A549 (cell line): Measurements from ENCODE around the gene TRIM41. TPM values are rescaled to one million over a fixed set of nuclear protein-coding genes. Genes with fewer than 3 reads are reported as not detected.

Experiments used
- ATAC-seq, 2 experiments: fragments of 200-7000 bp in 1 of 2; fragments of >200 bp in 1 of 2; cut with Nextera tagmentation in 1 of 2; cut with Tn5 transposase in 1 of 2; 3 replicates each; pipeline versions ENCODE4 v1.8.0 to v1.9.1; 2018 to 2020; ENCODE audit warnings: mild to moderate bottlenecking in 1 of 2, moderate library complexity in 1 of 2
- CTCF ChIA-PET: fragments of 300-600 bp; sonication (Branson Sonifier 250); formaldehyde crosslinking; extraction: SDS; loops from one replicate; lab custom pipeline; 2021; ENCODE audit warnings: antibody characterized with exemption, inconsistent platforms; lab: Yijun Ruan, JAX
- POLR2A ChIA-PET: fragments of 350-600 bp; formaldehyde crosslinking; extraction: SDS; loops from one replicate; lab custom pipeline; 2021; ENCODE audit warnings: antibody characterized with exemption, inconsistent platforms; lab: Yijun Ruan, JAX
- DNase-seq, 2 experiments: peaks; one replicate each; pipeline versions ENCODE4 v3.0.0 to v3.0.0-alpha.2; 2011 to 2016; ENCODE audit warnings: low read depth in 1 of 2, low spot score in 1 of 2
- FAIRE-seq: peaks from 2 replicates; lab custom pipeline; 2011; peaks lifted over from hg19 to GRCh38; lab: Jason Lieb, UNC
- H3K27ac ChIP-seq, 2 experiments: fragments of >200 bp; sonication (Bioruptor Twin); formaldehyde crosslinking; 3 replicates each; pipeline ENCODE4 v1.5.1; 2016 to 2017
- H3K4me1 ChIP-seq: fragments of >200 bp; sonication (Bioruptor Twin); formaldehyde crosslinking; 3 replicates; pipeline ENCODE4 v1.6.1; 2016
- H3K4me2 ChIP-seq: fragments of >200 bp; sonication (Bioruptor Twin); formaldehyde crosslinking; 3 replicates; pipeline ENCODE4 v1.6.1; 2016
- H3K4me3 ChIP-seq: fragments of >200 bp; sonication (Bioruptor Twin); formaldehyde crosslinking; 3 replicates; pipeline ENCODE4 v1.5.1; 2016
- H3K9me3 ChIP-seq: fragments of >200 bp; sonication (Bioruptor Twin); formaldehyde crosslinking; 3 replicates; pipeline ENCODE4 v1.6.1; 2016
- GATA3 ChIP-seq: IDR thresholded peaks from 2 replicates; pipeline ENCODE4 v1.6.1; 2012; ENCODE audit warnings: borderline replicate concordance
- HOXA7 ChIP-seq: fragments of 250-450 bp; sonication (Bioruptor Pico); IDR thresholded peaks from 2 replicates; pipeline ENCODE4 v1.5.0; 2020; ENCODE audit warnings: mild to moderate bottlenecking, moderate library complexity
- HOXB13 ChIP-seq: fragments of 250-450 bp; sonication (Bioruptor Pico); IDR thresholded peaks from 2 replicates; pipeline ENCODE4 v1.5.0; 2020; ENCODE audit warnings: low read depth, mild to moderate bottlenecking, moderate library complexity
- HOXB5 ChIP-seq: fragments of 250-450 bp; sonication (Bioruptor Pico); IDR thresholded peaks from 2 replicates; pipeline ENCODE4 v1.5.0; 2020; ENCODE audit warnings: mild to moderate bottlenecking, moderate library complexity
- KDM5A ChIP-seq: fragments of 200-600 bp; sonication (generic); IDR thresholded peaks from 2 replicates; pipeline ENCODE4 v1.6.1; 2016; ENCODE audit warnings: antibody characterized with exemption, mild to moderate bottlenecking
- MAZ ChIP-seq: fragments of 150-350 bp; IDR thresholded peaks from 2 replicates; pipeline ENCODE4 v1.6.1; 2014; ENCODE audit warnings: antibody characterized with exemption, low read depth, low read length, borderline replicate concordance
- NR3C1 ChIP-seq: fragments of >200 bp; sonication (Bioruptor Twin); formaldehyde crosslinking; IDR thresholded peaks from 3 replicates; pipeline ENCODE4 v1.6.1; 2017
- RARB ChIP-seq: fragments of 250-450 bp; sonication (Bioruptor Pico); IDR thresholded peaks from 2 replicates; pipeline ENCODE4 v1.8.0; 2021; ENCODE audit warnings: mild to moderate bottlenecking, moderate library complexity
- SMC3 ChIP-seq: fragments of >200 bp; sonication (Bioruptor Twin); formaldehyde crosslinking; IDR thresholded peaks from 3 replicates; pipeline ENCODE4 v1.6.1; 2018; ENCODE audit warnings: inconsistent platforms
- ZNF302 ChIP-seq: fragments of 250-450 bp; sonication (Bioruptor Pico); IDR thresholded peaks from 2 replicates; pipeline ENCODE4 v1.9.0; 2021; ENCODE audit warnings: inconsistent platforms, mild to moderate bottlenecking, moderate library complexity
- WGBS: methylation state at CpG from one replicate; pipeline ENCODE4 v1.1.6; 2017; ENCODE audit errors: missing lambda C conversion rate; 5-methylcytosine and 5-hydroxymethylcytosine counted together
- polyA plus RNA-seq, 4 experiments: library from polyadenylated mRNA; depleted of rRNA in 3 of 4; stranded (reverse); fragments of >200 nt; fragmentation: RNase III in 1 of 4; extraction: RNeasy Plus Mini Kit Qiagen cat#74134 plus additional on column Dnase treatment in 1 of 4; gene quantifications; 2 replicates in 3 of 4; 3 replicates in 1 of 4; pipeline ENCODE4 v1.2.3, GENCODE V29; 2011 to 2017
- TF ChIP-seq, protein P1 (sequence below): fragments of 150-350 bp; IDR thresholded peaks from 2 replicates; pipeline ENCODE4 v1.6.1; 2014; ENCODE audit warnings: low read depth, mild to moderate bottlenecking, low read length
- TF ChIP-seq, protein P2 (sequence below): fragments of >200 bp; sonication (Bioruptor Twin); formaldehyde crosslinking; IDR thresholded peaks from 2 replicates; pipeline ENCODE4 v1.6.1; 2016
- TF ChIP-seq, protein P3 (sequence below): fragments of 250-450 bp; sonication (Bioruptor Pico); IDR thresholded peaks from 2 replicates; pipeline ENCODE4 v1.5.0; 2021; ENCODE audit warnings: mild to moderate bottlenecking, moderate library complexity, borderline replicate concordance
- TF ChIP-seq, protein P4 (sequence below): IDR thresholded peaks from 2 replicates; pipeline ENCODE4 v1.6.1; 2012
- TF ChIP-seq, protein P5 (sequence below): IDR thresholded peaks from 2 replicates; pipeline ENCODE4 v1.6.1; 2012; ENCODE audit warnings: low read depth, borderline replicate concordance
- TF ChIP-seq, protein P6 (sequence below): fragments of 250-450 bp; sonication (Bioruptor Pico); IDR thresholded peaks from 2 replicates; pipeline ENCODE4 v1.5.0; 2020; ENCODE audit warnings: low read depth, mild to moderate bottlenecking, moderate library complexity

The TRIM41 gene
- polyA plus RNA-seq, 2 of the 4 experiments (the other 2 are of a cell fraction) = 22.7 to 32.5 TPM

DNA sequence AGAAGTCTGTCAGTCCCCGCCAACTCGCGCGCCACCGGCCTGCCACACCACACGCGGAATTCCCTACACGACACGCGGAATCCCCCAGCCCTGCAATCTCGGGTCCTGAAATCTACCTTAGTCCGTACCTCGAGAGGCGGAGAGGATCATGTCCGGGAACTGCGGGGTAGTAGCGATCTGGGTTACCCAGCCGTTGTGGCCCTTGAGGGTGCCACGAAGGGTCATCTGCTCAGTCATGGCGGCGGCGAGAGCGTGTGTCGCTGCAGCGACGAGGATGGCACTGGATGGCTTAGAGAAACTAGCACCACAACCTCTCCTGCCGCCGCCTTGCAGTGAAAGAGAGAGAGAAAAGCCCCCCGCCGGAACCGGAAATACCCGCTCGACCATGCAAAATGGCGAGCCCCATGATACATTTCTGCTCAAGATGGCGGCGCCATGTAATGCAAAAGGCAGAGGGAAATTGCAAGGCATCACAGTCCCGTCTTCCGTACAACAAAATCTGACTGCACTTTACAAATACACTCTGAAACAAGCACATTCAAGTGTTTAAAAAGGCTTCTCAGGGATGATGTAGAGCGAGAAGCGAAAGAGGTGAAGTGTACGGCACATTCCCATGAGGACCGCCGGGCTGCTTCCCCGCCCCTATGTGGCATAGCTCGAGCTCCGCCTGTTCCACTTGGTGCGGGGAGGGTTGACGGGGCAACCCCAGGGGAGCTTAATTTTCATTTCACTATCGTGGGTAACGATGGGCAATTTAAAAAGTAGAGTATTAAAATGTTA, 20.7 kb downstream of the TRIM41 start, which contains the start of gene RACK1 (continued):
- TF ChIP-seq, protein P1, sequence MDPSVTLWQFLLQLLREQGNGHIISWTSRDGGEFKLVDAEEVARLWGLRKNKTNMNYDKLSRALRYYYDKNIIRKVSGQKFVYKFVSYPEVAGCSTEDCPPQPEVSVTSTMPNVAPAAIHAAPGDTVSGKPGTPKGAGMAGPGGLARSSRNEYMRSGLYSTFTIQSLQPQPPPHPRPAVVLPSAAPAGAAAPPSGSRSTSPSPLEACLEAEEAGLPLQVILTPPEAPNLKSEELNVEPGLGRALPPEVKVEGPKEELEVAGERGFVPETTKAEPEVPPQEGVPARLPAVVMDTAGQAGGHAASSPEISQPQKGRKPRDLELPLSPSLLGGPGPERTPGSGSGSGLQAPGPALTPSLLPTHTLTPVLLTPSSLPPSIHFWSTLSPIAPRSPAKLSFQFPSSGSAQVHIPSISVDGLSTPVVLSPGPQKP = 0 out of 2 replicates have a peak, but pooled peaks have one; percentile 57
- TF ChIP-seq MAZ (peak; percentile 44; the same call in 1 of the 2 replicates), RARB (CRISPR knock-in tag) (0 out of 2 replicates have a peak, but pooled peaks have one; percentile 26), ZNF302 (CRISPR knock-in tag) (no peak)

DNA sequence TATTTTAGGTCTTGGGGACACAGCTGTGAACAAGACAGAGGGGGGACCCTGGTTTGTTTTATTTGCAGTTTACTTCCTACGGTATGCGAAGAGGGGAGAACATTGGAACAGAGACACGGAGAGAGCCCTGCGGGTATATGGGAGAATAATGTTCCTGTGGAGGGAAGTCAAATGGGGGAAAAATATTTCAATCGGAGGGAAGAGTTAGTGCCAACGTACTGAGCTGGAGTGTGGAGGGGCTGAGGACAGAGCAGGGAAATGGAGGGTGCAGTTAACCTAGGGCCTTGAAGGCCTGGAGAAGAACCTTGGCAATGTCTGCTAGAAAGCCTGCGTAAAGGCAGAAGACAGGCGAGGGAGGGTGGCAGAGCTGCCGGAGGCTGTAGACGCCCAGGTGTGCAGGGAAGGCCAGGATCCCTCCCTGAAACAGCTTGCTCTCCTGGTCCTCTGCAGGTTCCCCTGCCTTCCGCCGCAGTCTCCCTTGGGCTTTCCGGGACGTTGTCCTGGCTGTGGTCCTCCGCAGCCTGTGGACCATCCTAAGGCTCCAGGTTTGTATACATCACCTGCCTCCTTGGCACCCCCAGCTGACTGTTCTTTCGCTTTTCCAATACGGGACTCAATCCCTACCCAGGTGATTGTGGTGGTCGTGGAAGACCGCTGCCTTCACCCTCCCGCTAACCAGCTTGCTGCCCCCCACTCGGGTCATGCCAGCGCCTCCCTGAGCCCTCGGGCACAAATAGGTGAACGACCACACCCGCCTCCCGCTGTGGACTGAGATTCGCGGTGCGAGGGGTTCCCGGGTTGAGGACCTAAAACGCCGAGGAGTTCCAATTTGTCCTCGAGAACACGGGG, 22.6 kb downstream of the TRIM41 start:
- 36% methylated on average over 32 of the region's 34 CpGs for WGBS
- ChIA-PET CTCF (interaction anchor here (0.5 to 0.6 kb wide), 2 partner anchors 17 to 308 kb away, joined by 4 read pairs; no protein-coding TSS in a partner anchor), POLR2A (interaction anchor here (0.8 to 2.2 kb wide), 2 partner anchors 11 to 22 kb away, joined by 3 to 14 read pairs; partner anchors contain the start of gene TRIM41)
- Histone ChIP-seq H3K9me3 (no peaks in the 10 kb centered on the region), H3K4me1 (peaks cover 58% of the 10 kb centered on the region), H3K4me2 (peak overlapping the region; percentile 86), H3K4me3 (peak overlapping the region; percentile 94)
- peak in 1 of 2 experiments; percentile 0; a peak in 3 of 6 replicates for ATAC-seq
- no peak for FAIRE-seq
- TF ChIP-seq, protein P2, sequence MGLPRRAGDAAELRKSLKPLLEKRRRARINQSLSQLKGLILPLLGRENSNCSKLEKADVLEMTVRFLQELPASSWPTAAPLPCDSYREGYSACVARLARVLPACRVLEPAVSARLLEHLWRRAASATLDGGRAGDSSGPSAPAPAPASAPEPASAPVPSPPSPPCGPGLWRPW = no peak
- TF ChIP-seq HOXB13 = no peak
- TF ChIP-seq, protein P3, sequence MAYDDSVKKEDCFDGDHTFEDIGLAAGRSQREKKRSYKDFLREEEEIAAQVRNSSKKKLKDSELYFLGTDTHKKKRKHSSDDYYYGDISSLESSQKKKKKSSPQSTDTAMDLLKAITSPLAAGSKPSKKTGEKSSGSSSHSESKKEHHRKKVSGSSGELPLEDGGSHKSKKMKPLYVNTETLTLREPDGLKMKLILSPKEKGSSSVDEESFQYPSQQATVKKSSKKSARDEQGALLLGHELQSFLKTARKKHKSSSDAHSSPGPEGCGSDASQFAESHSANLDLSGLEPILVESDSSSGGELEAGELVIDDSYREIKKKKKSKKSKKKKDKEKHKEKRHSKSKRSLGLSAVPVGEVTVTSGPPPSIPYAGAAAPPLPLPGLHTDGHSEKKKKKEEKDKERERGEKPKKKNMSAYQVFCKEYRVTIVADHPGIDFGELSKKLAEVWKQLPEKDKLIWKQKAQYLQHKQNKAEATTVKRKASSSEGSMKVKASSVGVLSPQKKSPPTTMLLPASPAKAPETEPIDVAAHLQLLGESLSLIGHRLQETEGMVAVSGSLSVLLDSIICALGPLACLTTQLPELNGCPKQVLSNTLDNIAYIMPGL (CRISPR knock-in tag) = no peak
- no peak for TF ChIP-seq NR3C1
- TF ChIP-seq HOXB5 = 0 out of 2 replicates have a peak, but pooled peaks have one; percentile 18
- TF ChIP-seq, protein P4, sequence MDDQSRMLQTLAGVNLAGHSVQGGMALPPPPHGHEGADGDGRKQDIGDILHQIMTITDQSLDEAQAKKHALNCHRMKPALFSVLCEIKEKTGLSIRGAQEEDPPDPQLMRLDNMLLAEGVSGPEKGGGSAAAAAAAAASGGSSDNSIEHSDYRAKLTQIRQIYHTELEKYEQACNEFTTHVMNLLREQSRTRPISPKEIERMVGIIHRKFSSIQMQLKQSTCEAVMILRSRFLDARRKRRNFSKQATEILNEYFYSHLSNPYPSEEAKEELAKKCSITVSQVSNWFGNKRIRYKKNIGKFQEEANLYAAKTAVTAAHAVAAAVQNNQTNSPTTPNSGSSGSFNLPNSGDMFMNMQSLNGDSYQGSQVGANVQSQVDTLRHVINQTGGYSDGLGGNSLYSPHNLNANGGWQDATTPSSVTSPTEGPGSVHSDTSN = peak; percentile 52; the same call in 1 of the 2 replicates
- TF ChIP-seq, protein P5, sequence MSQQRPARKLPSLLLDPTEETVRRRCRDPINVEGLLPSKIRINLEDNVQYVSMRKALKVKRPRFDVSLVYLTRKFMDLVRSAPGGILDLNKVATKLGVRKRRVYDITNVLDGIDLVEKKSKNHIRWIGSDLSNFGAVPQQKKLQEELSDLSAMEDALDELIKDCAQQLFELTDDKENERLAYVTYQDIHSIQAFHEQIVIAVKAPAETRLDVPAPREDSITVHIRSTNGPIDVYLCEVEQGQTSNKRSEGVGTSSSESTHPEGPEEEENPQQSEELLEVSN = no peak
- no peak for TF ChIP-seq KDM5A
- 0 out of 2 replicates have a peak, but pooled peaks have one; percentile 36 for TF ChIP-seq GATA3
- TF ChIP-seq HOXA7 = 0 out of 2 replicates have a peak, but pooled peaks have one; percentile 44
- TF ChIP-seq, protein P6, sequence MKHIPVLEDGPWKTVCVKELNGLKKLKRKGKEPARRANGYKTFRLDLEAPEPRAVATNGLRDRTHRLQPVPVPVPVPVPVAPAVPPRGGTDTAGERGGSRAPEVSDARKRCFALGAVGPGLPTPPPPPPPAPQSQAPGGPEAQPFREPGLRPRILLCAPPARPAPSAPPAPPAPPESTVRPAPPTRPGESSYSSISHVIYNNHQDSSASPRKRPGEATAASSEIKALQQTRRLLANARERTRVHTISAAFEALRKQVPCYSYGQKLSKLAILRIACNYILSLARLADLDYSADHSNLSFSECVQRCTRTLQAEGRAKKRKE (CRISPR knock-in tag) = no peak
- no peak for TF ChIP-seq SMC3
- TF ChIP-seq, all 56 proteins: peak for 4
- DNase-seq = no peak
- peak overlapping the region; percentile 91 to 97 for H3K27ac ChIP-seq
